Gastrocnemius medialis (tissue), 4 donors: ENCODE measurements around the gene ANKDD1A.

ENCODE experiments used
- POLR2A ChIP-seq, 2 donors: fragments of 450-650 bp; IDR thresholded peaks; one replicate each; pipeline ENCODE4 v1.6.1; 2017; ENCODE audit warnings: antibody characterized with exemption in 2 of 2, mild to moderate bottlenecking in 2 of 2, moderate library complexity in 2 of 2
- TF ChIP-seq, protein P1 (sequence below), 5 experiments: fragments of 450-650 bp in 3 of 5; fragments of 200-600 bp in 2 of 5; sonication (generic) in 2 of 5; IDR thresholded peaks in 4 of 5; conservative IDR thresholded peaks in 1 of 5; 1 replicate in 4 of 5; 2 replicates in 1 of 5; pipeline ENCODE4 v1.5.1; 2016 to 2019; ENCODE audit warnings: antibody characterized with exemption in 5 of 5, mild to moderate bottlenecking in 3 of 5, moderate library complexity in 3 of 5

DNA sequence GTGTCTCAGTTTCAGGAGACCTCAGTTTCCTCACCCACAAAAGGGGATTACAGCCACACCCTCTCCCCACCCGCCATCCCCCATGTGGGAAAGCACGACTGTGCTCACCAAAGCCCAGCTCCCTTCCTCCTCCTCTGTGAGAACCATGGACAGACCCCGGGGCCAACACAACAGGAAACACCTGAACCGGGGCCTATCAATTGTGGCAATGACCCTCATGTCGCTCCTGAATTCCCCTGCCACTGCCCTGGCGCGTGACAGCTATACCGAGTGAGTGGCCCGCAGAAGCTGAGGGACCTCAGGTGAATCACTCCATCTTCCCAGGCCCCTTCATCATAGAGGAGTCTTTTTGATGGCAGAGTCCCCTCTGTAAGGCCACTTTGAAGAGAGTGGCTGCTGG lies 41.3 kb upstream of the ANKDD1A start:
- TF ChIP-seq, protein P1, sequence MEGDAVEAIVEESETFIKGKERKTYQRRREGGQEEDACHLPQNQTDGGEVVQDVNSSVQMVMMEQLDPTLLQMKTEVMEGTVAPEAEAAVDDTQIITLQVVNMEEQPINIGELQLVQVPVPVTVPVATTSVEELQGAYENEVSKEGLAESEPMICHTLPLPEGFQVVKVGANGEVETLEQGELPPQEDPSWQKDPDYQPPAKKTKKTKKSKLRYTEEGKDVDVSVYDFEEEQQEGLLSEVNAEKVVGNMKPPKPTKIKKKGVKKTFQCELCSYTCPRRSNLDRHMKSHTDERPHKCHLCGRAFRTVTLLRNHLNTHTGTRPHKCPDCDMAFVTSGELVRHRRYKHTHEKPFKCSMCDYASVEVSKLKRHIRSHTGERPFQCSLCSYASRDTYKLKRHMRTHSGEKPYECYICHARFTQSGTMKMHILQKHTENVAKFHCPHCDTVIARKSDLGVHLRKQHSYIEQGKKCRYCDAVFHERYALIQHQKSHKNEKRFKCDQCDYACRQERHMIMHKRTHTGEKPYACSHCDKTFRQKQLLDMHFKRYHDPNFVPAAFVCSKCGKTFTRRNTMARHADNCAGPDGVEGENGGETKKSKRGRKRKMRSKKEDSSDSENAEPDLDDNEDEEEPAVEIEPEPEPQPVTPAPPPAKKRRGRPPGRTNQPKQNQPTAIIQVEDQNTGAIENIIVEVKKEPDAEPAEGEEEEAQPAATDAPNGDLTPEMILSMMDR (IDR thresholded peaks at IDR 0.05 in 4 of 5, conservative IDR thresholded peaks at IDR 0.05 in 1 of 5) = no peak
- no peak for TF ChIP-seq POLR2A (IDR thresholded peaks at IDR 0.05)
